ENCODE data around the gene GDPD5.

- TF ChIP-seq, protein P1, sequence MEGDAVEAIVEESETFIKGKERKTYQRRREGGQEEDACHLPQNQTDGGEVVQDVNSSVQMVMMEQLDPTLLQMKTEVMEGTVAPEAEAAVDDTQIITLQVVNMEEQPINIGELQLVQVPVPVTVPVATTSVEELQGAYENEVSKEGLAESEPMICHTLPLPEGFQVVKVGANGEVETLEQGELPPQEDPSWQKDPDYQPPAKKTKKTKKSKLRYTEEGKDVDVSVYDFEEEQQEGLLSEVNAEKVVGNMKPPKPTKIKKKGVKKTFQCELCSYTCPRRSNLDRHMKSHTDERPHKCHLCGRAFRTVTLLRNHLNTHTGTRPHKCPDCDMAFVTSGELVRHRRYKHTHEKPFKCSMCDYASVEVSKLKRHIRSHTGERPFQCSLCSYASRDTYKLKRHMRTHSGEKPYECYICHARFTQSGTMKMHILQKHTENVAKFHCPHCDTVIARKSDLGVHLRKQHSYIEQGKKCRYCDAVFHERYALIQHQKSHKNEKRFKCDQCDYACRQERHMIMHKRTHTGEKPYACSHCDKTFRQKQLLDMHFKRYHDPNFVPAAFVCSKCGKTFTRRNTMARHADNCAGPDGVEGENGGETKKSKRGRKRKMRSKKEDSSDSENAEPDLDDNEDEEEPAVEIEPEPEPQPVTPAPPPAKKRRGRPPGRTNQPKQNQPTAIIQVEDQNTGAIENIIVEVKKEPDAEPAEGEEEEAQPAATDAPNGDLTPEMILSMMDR (IDR thresholded peaks at IDR 0.05): no peak
- TF ChIP-seq POLR2A (IDR thresholded peaks at IDR 0.05): no peak
- TF ChIP-seq POLR2AphosphoS5 (IDR thresholded peaks at IDR 0.05): no peak
Measured at GRCh38 chr11:75503531-75504099, 22.1 kb downstream of the GDPD5 start.
